HepG2 (cell line): Measurements from ENCODE around the gene CYP21A2. TPM values are rescaled to one million over a fixed set of nuclear protein-coding genes. Genes with fewer than 3 reads are reported as not detected.
A peak's percentile ranks its signal among the peaks of the same experiment; 100 is the strongest.

Experiments
- AKAP8 ChIP-seq: sonication (generic); formaldehyde crosslinking; IDR thresholded peaks from 2 replicates; pipeline ENCODE4 v1.5.1; 2020; ENCODE audit warnings: mild to moderate bottlenecking, missing genetic modification reagents
- ATAD3A ChIP-seq: sonication (generic); formaldehyde crosslinking; IDR thresholded peaks from 2 replicates; pipeline ENCODE4 v1.4.0; 2020; ENCODE audit warnings: missing genetic modification reagents
- CAMTA2 ChIP-seq: sonication (generic); formaldehyde crosslinking; IDR thresholded peaks from 2 replicates; pipeline ENCODE4 v1.4.0; 2020; ENCODE audit warnings: mild to moderate bottlenecking, missing genetic modification reagents, borderline replicate concordance
- CENPX ChIP-seq: sonication (generic); formaldehyde crosslinking; IDR thresholded peaks from 2 replicates; pipeline ENCODE4 v1.9.0; 2021; ENCODE audit warnings: mild to moderate bottlenecking, missing genetic modification reagents, moderate library complexity
- GLMP ChIP-seq: sonication (generic); formaldehyde crosslinking; IDR thresholded peaks from 2 replicates; pipeline ENCODE4 v1.9.0; 2021; ENCODE audit warnings: missing genetic modification reagents, mild to moderate bottlenecking, borderline replicate concordance
- MZF1 ChIP-seq: sonication (generic); formaldehyde crosslinking; IDR thresholded peaks from 2 replicates; pipeline ENCODE4 v1.8.1; 2023; ENCODE audit warnings: mild to moderate bottlenecking, missing genetic modification reagents, borderline replicate concordance
- NFIC ChIP-seq: IDR thresholded peaks from 2 replicates; pipeline ENCODE4 v1.6.1; 2012; ENCODE audit warnings: mild to moderate bottlenecking, low read length, inconsistent platforms
- PAXIP1 ChIP-seq: sonication (generic); formaldehyde crosslinking; conservative IDR thresholded peaks from 2 replicates; pipeline ENCODE4 v1.4.0; 2020; ENCODE audit warnings: mild to moderate bottlenecking, missing genetic modification reagents, moderate library complexity
- RBM39 ChIP-seq: fragments of 200-400 bp; formaldehyde crosslinking; IDR thresholded peaks from one replicate; pipeline ENCODE4 v1.6.1; 2018; ENCODE audit warnings: antibody characterized with exemption, mild to moderate bottlenecking, low read depth, low read length; ENCODE audit not compliant: poor library complexity, severe bottlenecking
- SRSF9 ChIP-seq: fragments of 200-400 bp; formaldehyde crosslinking; IDR thresholded peaks from 2 replicates; pipeline ENCODE4 v1.6.1; 2018; ENCODE audit warnings: borderline replicate concordance, mild to moderate bottlenecking, low read depth, low read length; ENCODE audit not compliant: insufficient read depth, poor library complexity, severe bottlenecking
- TAF15 ChIP-seq: fragments of 200-400 bp; formaldehyde crosslinking; IDR thresholded peaks from one replicate; pipeline ENCODE4 v1.6.1; 2018; ENCODE audit warnings: mild to moderate bottlenecking, low read depth, low read length; ENCODE audit not compliant: poor library complexity, severe bottlenecking
- TFDP2 ChIP-seq: sonication (generic); formaldehyde crosslinking; IDR thresholded peaks from 2 replicates; pipeline ENCODE4 v1.4.0; 2020; ENCODE audit warnings: missing genetic modification reagents
- YY1 ChIP-seq: IDR thresholded peaks from 2 replicates; pipeline ENCODE4 v1.6.1; 2011; ENCODE audit warnings: low read length, low read depth, moderate library complexity, mild to moderate bottlenecking; ENCODE audit not compliant: insufficient read depth, insufficient replicate concordance
- ZBTB44 ChIP-seq: sonication (generic); formaldehyde crosslinking; IDR thresholded peaks from 2 replicates; pipeline ENCODE4 v1.4.0; 2020; ENCODE audit warnings: missing genetic modification reagents
- ZFP36L1 ChIP-seq: sonication (generic); formaldehyde crosslinking; IDR thresholded peaks from 2 replicates; pipeline ENCODE4 v1.8.0; 2022; ENCODE audit warnings: mild to moderate bottlenecking, missing genetic modification reagents, moderate library complexity
- ZNF205 ChIP-seq: IDR thresholded peaks from 2 replicates; pipeline ENCODE4 v1.6.1; 2018; ENCODE audit warnings: missing biosample characterization, missing genetic modification reagents
- ZNF557 ChIP-seq: sonication (generic); formaldehyde crosslinking; IDR thresholded peaks from 2 replicates; pipeline ENCODE4 v1.4.0; 2020; ENCODE audit warnings: missing genetic modification reagents
- ZNF567 ChIP-seq: sonication (generic); formaldehyde crosslinking; IDR thresholded peaks from 2 replicates; pipeline ENCODE4 v1.8.1; 2023; ENCODE audit warnings: mild to moderate bottlenecking, missing genetic modification reagents, borderline replicate concordance
- ZNF891 ChIP-seq: sonication (generic); formaldehyde crosslinking; IDR thresholded peaks from 2 replicates; pipeline ENCODE4 v1.5.0; 2020; ENCODE audit warnings: mild to moderate bottlenecking, missing genetic modification reagents
- ZSCAN20 ChIP-seq: sonication (generic); formaldehyde crosslinking; IDR thresholded peaks from 2 replicates; pipeline ENCODE4 v1.4.0; 2020; ENCODE audit warnings: missing genetic modification reagents, mild to moderate bottlenecking, borderline replicate concordance
- polyA plus RNA-seq, 8 experiments: library from polyadenylated mRNA; depleted of rRNA in 3 of 8; stranded (reverse) in 7 of 8; unstranded in 1 of 8; fragments of >200 nt; fragmentation: Illumina TruSeq in 4 of 8; extraction: Trizol in 4 of 8; gene quantifications; 2 replicates each; pipeline versions ENCODE4 v1.2.1 to v1.2.3, GENCODE V29; 2011 to 2016; ENCODE audit warnings: low read depth in 4 of 8, missing spikeins in 1 of 8, mixed read lengths in 1 of 8; ENCODE audit not compliant: insufficient read depth in 1 of 8
- total RNA-seq, 5 experiments: library from RNA; depleted of rRNA; stranded (reverse); fragments of >200 nt; fragmentation: Illumina TruSeq; extraction: Trizol; gene quantifications; 2 replicates each; pipeline ENCODE4 v1.2.3, GENCODE V29; 2016; ENCODE audit warnings: low read depth in 1 of 5

CYP21A2 gene
- total and polyA plus RNA-seq, 2 of the 13 experiments (the other 11 are each of a cell fraction or from before 2014, with no cell fraction given) = 1.5 to 6.3 TPM

- TF ChIP-seq TFDP2 (CRISPR knock-in tag) (peak; percentile 61; the same call in 1 of the 2 replicates), ZFP36L1 (CRISPR knock-in tag) (no peak), ZNF567 (CRISPR knock-in tag) (no peak), ATAD3A (CRISPR knock-in tag) (no peak), ZNF891 (CRISPR knock-in tag) (no peak), NFIC (no peak), YY1 (peak; percentile 65), ZNF557 (no peak), PAXIP1 (CRISPR knock-in tag) (peak; percentile 83), CENPX (CRISPR knock-in tag) (no peak), GLMP (CRISPR knock-in tag) (no peak), CAMTA2 (no peak), ZNF205 (no peak), TAF15 (peak; percentile 77), ZSCAN20 (CRISPR knock-in tag) (0 out of 2 replicates have a peak, but pooled peaks have one; percentile 75), ZBTB44 (CRISPR knock-in tag) (0 out of 2 replicates have a peak, but pooled peaks have one; percentile 74), SRSF9 (no peak), RBM39 (peak; percentile 88), AKAP8 (CRISPR knock-in tag) (no peak), MZF1 (CRISPR knock-in tag) (no peak)
Measured at GRCh38 chr6:32047855-32048766, 9.9 kb downstream of the CYP21A2 start (continued).
